K562 treated with DMSO at 1 percent for 12 hours (cell line): Measurements from ENCODE around the gene ZNF575. TPM values are rescaled to one million over a fixed set of nuclear protein-coding genes. Genes with fewer than 3 reads are reported as not detected.

Experiments used
- total RNA-seq: library from RNA; unstranded; fragments of 300-600 nt; gene quantifications from 2 replicates; pipeline ENCODE4 v1.2.3, GENCODE V29; 2022; ENCODE audit not compliant: insufficient read depth

The ZNF575 gene, protein sequence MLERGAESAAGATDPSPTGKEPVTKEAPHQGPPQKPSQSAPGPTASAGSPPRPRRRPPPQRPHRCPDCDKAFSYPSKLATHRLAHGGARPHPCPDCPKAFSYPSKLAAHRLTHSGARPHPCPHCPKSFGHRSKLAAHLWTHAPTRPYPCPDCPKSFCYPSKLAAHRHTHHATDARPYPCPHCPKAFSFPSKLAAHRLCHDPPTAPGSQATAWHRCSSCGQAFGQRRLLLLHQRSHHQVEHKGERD
- 1.9 TPM in 1 of 2 replicates, not detected in the other for total RNA-seq

DNA sequence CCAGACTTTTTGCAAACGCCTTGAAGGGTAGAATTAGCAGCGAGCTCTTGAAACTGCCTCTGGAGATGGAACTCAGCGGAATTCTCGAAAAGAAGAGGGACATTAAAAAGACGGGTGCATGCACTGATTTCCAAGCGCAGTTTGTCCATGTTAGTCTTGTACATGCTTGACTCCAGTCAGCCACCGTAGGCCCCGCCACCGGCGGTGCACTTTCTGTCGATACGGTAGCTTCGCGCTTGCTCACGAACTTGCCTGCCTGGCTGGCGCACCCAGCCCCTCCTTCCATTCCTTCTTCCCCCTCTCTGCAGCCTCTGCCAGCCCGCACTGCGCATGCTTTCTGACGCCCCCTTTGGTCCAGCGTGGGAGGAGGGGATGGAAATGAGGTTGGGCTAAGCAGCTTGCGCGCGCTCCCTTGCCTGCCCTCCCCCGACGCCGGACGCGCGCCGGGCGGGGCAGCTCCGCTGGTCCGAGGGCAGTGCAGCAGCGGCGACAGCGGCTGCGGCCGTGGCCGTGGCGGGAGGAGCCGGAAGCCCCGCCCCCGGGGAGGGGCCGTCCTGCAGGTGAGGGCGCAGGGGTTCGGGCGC lies at the start of gene ZNF575:
ZNF575 (plus strand) TSS at position 227 of the 584 bp plus-strand sequence. CDS start 1,235 bp downstream, outside the sequence.

DNA sequence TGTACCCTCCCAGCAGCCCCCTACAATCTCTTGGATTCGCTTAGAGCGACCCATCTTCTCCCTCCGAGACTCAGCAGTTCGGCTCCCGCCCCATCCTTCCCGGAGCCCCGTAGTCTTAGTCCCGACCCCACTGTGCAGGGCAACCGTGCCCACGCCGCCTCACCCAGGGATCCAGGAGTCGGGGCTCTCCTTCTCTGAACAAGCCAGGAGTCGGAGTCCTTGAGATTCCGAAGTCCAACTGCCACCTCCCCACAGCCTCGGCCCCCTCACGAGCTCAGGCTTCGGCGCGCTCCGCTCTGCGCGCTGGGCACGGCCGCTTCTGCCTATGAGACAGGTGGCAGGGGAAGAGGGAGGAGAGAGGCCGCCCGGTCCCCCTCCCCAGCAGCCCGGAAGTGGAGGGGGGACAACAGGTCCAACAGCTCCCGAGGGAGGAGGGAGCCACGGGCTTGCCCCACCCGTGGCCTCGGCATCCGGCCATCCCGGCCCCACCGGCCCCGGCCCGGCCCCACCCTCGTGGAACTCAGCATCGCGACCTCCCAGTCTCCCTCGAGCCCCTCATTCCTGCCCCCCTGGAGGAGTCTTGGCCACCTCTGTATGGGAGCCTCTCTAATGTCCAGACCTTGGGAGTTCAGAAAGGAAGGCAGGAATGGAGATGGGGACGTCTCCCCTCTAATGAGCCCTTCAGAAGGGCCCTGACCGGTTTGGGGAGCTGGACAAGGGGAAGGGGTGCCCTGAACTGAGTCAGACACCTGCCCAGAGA lies 28.4 kb upstream of the ZNF575 start, which contains the start of gene PHLDB3:
PHLDB3 (minus strand) TSS at position 321 of the 760 bp plus-strand sequence. CDS start 628 bp downstream, outside the sequence.

DNA sequence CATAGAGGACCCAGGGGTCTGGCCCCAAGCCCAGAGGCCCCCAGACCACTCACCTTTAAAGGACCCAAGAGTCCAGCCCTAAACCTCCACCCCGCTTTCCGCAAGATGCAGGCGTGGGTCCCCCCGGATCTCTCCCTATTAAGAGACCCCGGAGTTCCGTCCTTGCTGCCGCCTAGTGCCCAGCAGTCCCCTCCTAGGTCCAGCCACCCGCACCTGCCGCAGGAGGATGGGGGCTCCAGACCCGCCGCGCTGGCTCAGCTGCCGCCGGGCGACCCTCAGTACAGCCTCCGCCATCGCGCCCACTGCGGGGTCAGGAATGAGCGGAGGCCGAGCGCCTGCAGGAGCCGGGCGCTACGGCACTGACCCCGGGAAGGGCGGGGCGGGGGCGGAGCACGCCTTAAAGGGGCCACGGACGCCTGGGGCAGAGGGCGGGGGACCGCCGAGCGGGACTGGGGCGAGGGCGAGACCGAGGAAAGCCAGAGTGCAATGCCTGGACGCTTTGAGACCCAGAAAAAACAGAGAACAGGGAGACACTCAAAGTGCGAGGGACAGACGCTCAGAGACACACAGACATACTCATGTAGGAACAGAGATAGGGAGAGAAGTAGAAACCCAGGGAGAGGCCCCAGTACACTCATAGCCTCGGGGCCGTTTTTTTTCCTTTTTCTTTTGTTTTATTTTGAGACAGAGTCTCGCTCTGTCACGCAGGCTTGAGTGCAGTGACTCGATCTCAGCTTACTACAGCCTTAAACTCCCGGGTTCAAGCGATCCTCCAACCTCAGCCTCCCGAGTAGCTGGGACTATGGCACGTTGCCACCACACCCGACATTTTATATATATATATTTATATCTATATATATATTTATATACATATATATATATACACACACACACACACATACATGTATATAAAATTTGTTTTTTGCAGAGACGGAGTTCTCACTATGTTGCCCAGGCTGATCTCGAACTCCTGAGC lies 5.8 kb upstream of the ZNF575 start, which contains the start of gene ETHE1:
ETHE1 (minus strand) TSS at position 318 of the 976 bp plus-strand sequence; CDS start at position 294, 24 bp downstream.

DNA sequence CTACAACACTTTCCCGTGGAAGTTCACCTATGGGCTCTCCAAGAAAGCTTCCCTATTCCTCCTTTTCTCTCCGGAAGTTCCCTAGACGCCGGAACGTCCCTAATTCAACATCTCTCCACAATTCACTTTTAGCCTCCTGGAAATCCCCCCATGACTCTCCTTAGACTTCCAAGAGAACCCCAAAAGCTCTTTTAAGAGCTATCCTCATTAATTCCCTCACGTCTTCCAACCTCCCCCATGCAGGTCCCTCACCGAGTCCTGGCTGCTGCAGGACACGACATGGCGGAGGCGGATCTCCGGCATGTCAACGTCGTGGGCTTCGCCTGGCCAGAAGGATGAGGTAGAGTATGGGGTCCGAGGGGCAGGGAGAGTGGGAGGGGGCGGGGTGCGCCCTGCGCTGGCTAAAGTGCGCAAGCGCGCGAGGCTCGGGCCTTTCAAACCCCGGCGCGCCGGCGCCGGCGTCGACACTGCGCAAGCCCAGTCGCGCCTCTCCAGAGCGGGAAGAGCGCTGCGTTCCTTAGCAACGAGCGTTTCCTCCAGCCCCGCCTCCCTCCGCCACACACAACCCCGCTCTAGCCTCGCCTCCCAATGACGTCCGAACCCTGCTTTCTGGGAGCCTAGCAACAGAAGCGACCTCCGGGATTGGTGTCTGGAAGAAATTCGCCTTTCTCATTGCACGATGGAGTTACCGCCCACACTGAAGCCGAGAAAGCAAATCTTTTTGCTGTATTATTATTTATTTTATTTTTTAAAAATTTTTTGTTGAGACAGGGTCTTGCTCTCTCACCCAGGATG lies 42.4 kb downstream of the ZNF575 start, which contains the start of the genes PINLYP and XRCC1:
PINLYP (plus strand) TSS at position 646 of the 795 bp plus-strand sequence. CDS start 1,391 bp downstream, outside the sequence.
XRCC1 (minus strand) TSS at position 372 of the 795 bp plus-strand sequence; CDS start at position 303, 69 bp downstream.

Other genes starting within 250 kb of the ZNF575 start
- gene CD177, start 179.5 kb upstream of the ZNF575 start, total RNA-seq, result not detected in 2 replicates
- gene TEX101, start 118.3 kb upstream of the ZNF575 start, total RNA-seq, result 1.0 and 1.7 TPM in 2 replicates
- gene LYPD3, start 67.6 kb upstream of the ZNF575 start, total RNA-seq, result 0.86 and 1.5 TPM in 2 replicates
- 15.2 and 18.9 TPM in 2 replicates for gene PHLDB3, start 28.4 kb upstream of the ZNF575 start, total RNA-seq
- gene ETHE1, start 6.0 kb upstream of the ZNF575 start, total RNA-seq, result 25.9 and 37.1 TPM in 2 replicates
- gene XRCC1, start 42.3 kb downstream of the ZNF575 start, total RNA-seq, result 33.6 and 58.9 TPM in 2 replicates
- gene PINLYP, start 42.6 kb downstream of the ZNF575 start, total RNA-seq, result 2.2 and 4.5 TPM in 2 replicates
- 3.6 and 7.0 TPM in 2 replicates for gene IRGQ, start 62.9 kb downstream of the ZNF575 start, total RNA-seq
- 11.0 and 15.2 TPM in 2 replicates for gene ZNF576, start 63.4 kb downstream of the ZNF575 start, total RNA-seq
- gene SRRM5, start 78.9 kb downstream of the ZNF575 start, total RNA-seq, result 0.57 and 1.8 TPM in 2 replicates
- 61.7 and 81.6 TPM in 2 replicates for gene ZNF428, start 86.4 kb downstream of the ZNF575 start, total RNA-seq
- 3.4 and 5.0 TPM in 2 replicates for gene CADM4, start 106.7 kb downstream of the ZNF575 start, total RNA-seq
- 22.5 and 28.7 TPM in 2 replicates for gene PLAUR, start 137.0 kb downstream of the ZNF575 start, total RNA-seq
- gene IRGC, start 182.9 kb downstream of the ZNF575 start, total RNA-seq, result not detected in 2 replicates
- gene SMG9, start 221.8 kb downstream of the ZNF575 start, total RNA-seq, result 24.8 and 38.4 TPM in 2 replicates
- gene KCNN4, start 247.8 kb downstream of the ZNF575 start, total RNA-seq, result 8.2 and 11.0 TPM in 2 replicates